ENCODE measurements around the gene TRMT13. TPM values are rescaled to one million over a fixed set of nuclear protein-coding genes. Genes with fewer than 3 reads are reported as not detected.

The TRMT13 gene
- total RNA-seq, 1 experiment from 2014 or later: 12.7 TPM

DNA sequence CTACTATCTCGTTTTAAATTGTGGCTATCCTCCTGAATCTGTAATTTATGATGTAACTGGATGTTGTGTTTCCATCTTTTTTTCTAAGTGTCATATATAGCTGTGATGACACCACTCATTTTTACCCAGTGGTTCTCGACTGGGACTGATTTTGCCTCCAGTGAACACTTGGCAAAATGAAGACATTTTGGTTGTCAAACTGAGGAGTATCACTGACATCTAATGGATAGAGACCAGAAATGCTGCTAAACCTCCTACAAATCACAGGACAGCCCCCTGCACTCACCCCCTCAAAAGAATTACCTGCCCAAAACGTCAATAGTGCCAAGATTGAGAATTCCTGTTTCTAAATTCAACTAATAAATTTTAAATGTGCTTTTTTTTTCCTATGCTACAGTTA lies 1.9 kb downstream of the TRMT13 start:
- H3K27me3 Mint-ChIP-seq (ENCODE audit: low read depth): no peaks in the 10 kb centered on the region
- no peak for DNase-seq (ENCODE audit: low spot score)
- peaks cover 5% of the 10 kb centered on the region; the same call in 1 of the 2 replicates for H3K36me3 Mint-ChIP-seq
- TF ChIP-seq TEAD1 (CRISPR knock-in tag; IDR thresholded peaks at IDR 0.05): no peak
- TF ChIP-seq ZBTB21 (CRISPR knock-in tag; IDR thresholded peaks at IDR 0.05; ENCODE audit: borderline replicate concordance): no peak
- TF ChIP-seq, protein P1, sequence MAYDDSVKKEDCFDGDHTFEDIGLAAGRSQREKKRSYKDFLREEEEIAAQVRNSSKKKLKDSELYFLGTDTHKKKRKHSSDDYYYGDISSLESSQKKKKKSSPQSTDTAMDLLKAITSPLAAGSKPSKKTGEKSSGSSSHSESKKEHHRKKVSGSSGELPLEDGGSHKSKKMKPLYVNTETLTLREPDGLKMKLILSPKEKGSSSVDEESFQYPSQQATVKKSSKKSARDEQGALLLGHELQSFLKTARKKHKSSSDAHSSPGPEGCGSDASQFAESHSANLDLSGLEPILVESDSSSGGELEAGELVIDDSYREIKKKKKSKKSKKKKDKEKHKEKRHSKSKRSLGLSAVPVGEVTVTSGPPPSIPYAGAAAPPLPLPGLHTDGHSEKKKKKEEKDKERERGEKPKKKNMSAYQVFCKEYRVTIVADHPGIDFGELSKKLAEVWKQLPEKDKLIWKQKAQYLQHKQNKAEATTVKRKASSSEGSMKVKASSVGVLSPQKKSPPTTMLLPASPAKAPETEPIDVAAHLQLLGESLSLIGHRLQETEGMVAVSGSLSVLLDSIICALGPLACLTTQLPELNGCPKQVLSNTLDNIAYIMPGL (CRISPR knock-in tag; IDR thresholded peaks at IDR 0.05): no peak
- TF ChIP-seq, protein P2, sequence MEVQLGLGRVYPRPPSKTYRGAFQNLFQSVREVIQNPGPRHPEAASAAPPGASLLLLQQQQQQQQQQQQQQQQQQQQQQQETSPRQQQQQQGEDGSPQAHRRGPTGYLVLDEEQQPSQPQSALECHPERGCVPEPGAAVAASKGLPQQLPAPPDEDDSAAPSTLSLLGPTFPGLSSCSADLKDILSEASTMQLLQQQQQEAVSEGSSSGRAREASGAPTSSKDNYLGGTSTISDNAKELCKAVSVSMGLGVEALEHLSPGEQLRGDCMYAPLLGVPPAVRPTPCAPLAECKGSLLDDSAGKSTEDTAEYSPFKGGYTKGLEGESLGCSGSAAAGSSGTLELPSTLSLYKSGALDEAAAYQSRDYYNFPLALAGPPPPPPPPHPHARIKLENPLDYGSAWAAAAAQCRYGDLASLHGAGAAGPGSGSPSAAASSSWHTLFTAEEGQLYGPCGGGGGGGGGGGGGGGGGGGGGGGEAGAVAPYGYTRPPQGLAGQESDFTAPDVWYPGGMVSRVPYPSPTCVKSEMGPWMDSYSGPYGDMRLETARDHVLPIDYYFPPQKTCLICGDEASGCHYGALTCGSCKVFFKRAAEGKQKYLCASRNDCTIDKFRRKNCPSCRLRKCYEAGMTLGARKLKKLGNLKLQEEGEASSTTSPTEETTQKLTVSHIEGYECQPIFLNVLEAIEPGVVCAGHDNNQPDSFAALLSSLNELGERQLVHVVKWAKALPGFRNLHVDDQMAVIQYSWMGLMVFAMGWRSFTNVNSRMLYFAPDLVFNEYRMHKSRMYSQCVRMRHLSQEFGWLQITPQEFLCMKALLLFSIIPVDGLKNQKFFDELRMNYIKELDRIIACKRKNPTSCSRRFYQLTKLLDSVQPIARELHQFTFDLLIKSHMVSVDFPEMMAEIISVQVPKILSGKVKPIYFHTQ (CRISPR knock-in tag; IDR thresholded peaks at IDR 0.05): no peak
- TF ChIP-seq SMAD3 (CRISPR knock-in tag; IDR thresholded peaks at IDR 0.05; ENCODE audit: borderline replicate concordance): no peak
- no peak for TF ChIP-seq MYBL2 (CRISPR knock-in tag; IDR thresholded peaks at IDR 0.05)
- TF ChIP-seq SMAD4 (CRISPR knock-in tag; IDR thresholded peaks at IDR 0.05): no peak
- TF ChIP-seq, protein P3, sequence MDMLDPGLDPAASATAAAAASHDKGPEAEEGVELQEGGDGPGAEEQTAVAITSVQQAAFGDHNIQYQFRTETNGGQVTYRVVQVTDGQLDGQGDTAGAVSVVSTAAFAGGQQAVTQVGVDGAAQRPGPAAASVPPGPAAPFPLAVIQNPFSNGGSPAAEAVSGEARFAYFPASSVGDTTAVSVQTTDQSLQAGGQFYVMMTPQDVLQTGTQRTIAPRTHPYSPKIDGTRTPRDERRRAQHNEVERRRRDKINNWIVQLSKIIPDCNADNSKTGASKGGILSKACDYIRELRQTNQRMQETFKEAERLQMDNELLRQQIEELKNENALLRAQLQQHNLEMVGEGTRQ (CRISPR knock-in tag; IDR thresholded peaks at IDR 0.05): no peak
- no peak for TF ChIP-seq FOXP1 (CRISPR knock-in tag; IDR thresholded peaks at IDR 0.05; ENCODE audit: borderline replicate concordance)
- no peak for TF ChIP-seq TEAD4 (CRISPR knock-in tag; IDR thresholded peaks at IDR 0.05)
- TF ChIP-seq CBFB (CRISPR knock-in tag; IDR thresholded peaks at IDR 0.05; ENCODE audit: low read depth): no peak
- TF ChIP-seq, protein P4, sequence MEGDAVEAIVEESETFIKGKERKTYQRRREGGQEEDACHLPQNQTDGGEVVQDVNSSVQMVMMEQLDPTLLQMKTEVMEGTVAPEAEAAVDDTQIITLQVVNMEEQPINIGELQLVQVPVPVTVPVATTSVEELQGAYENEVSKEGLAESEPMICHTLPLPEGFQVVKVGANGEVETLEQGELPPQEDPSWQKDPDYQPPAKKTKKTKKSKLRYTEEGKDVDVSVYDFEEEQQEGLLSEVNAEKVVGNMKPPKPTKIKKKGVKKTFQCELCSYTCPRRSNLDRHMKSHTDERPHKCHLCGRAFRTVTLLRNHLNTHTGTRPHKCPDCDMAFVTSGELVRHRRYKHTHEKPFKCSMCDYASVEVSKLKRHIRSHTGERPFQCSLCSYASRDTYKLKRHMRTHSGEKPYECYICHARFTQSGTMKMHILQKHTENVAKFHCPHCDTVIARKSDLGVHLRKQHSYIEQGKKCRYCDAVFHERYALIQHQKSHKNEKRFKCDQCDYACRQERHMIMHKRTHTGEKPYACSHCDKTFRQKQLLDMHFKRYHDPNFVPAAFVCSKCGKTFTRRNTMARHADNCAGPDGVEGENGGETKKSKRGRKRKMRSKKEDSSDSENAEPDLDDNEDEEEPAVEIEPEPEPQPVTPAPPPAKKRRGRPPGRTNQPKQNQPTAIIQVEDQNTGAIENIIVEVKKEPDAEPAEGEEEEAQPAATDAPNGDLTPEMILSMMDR (IDR thresholded peaks at IDR 0.05): no peak
- TF ChIP-seq TCF7 (CRISPR knock-in tag; IDR thresholded peaks at IDR 0.05; ENCODE audit: low read depth): no peak
- no peak for TF ChIP-seq NFYB (CRISPR knock-in tag; conservative IDR thresholded peaks at IDR 0.05; ENCODE audit: low read depth)
- TF ChIP-seq ZNF121 (CRISPR knock-in tag; IDR thresholded peaks at IDR 0.05): no peak
- TF ChIP-seq, protein P5, sequence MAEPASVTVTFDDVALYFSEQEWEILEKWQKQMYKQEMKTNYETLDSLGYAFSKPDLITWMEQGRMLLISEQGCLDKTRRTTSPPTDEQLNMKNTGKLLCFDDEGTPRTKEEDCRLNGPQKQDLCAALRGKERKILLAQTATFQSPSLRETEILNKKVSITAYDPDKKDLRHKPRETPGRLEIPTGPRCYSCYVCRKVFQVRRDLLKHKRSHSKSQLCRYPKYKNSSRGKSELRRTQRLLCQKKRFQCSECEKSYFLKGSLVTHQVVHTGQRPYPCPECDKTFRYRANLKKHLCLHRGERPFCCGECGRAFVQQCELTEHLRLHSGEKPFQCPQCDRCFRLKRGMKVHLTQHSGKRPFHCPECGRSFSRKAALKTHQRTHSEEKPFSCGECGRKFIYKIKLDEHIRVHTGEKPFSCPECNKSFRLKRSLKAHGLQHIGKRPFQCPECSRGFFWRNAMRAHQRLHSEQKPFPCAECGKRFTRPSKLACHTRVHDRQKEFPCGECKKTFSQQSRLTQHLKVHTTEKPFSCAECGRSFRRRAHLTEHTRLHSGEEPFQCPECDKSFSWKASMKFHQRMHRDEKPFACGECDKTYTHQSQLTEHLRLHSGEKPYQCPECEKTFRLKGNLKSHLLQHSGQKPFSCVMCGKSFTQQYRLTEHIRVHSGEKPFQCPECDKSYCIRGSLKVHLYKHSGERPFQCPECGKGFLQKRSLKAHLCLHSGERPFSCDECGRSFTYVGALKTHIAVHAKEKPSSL (CRISPR knock-in tag; conservative IDR thresholded peaks at IDR 0.05): no peak
- ChIA-PET POLR2A (no interaction called here), CTCF (no interaction called here)
- ATAC-seq: no peak
- no peaks in the 10 kb centered on the region for H3K9me3 Mint-ChIP-seq
- H3K4me1 Mint-ChIP-seq: peaks cover 7% of the 10 kb centered on the region
- H3K4me3 Mint-ChIP-seq: peak overlapping the region; percentile 53
- no peak overlapping the region for H3K27ac Mint-ChIP-seq

DNA sequence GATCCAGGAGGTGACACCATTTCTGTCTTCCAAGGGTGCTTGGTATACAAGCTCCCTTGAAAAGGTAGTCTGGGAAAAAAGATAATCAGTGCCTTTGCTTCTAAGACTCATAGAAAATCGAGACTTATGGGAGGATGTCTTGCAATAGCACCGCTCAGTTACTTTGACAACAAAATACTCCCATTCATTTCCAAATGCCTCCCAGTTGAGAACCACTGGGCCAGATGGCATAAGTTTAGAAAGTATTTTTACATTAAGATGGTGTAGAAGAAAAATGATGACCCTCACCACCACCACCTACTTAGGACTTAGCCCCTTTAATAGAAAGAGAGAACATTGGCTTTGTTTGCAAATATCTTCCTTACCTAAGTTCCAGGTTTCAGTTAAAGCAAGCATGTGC lies 4.6 kb downstream of the TRMT13 start:
- Mint-ChIP-seq H3K27ac (no peak overlapping the region), H3K4me1 (no peaks in the 10 kb centered on the region), H3K36me3 (peaks cover 14% of the 10 kb centered on the region; the same call in 1 of the 2 replicates), H3K27me3 (ENCODE audit: low read depth) (no peaks in the 10 kb centered on the region), H3K9me3 (no peaks in the 10 kb centered on the region), H3K4me3 (no peak overlapping the region)
- DNase-seq (ENCODE audit: low spot score): no peak
- ChIA-PET POLR2A (no interaction called here), CTCF (no interaction called here)
- ATAC-seq: no peak
- no peak for TF ChIP-seq EMX1 (CRISPR knock-in tag; IDR thresholded peaks at IDR 0.05)
- TF ChIP-seq, protein P6, sequence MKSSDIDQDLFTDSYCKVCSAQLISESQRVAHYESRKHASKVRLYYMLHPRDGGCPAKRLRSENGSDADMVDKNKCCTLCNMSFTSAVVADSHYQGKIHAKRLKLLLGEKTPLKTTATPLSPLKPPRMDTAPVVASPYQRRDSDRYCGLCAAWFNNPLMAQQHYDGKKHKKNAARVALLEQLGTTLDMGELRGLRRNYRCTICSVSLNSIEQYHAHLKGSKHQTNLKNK (CRISPR knock-in tag; IDR thresholded peaks at IDR 0.05): no peak
- TF ChIP-seq, protein P7, sequence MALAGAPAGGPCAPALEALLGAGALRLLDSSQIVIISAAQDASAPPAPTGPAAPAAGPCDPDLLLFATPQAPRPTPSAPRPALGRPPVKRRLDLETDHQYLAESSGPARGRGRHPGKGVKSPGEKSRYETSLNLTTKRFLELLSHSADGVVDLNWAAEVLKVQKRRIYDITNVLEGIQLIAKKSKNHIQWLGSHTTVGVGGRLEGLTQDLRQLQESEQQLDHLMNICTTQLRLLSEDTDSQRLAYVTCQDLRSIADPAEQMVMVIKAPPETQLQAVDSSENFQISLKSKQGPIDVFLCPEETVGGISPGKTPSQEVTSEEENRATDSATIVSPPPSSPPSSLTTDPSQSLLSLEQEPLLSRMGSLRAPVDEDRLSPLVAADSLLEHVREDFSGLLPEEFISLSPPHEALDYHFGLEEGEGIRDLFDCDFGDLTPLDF (CRISPR knock-in tag; IDR thresholded peaks at IDR 0.05): no peak
- no peak for TF ChIP-seq OVOL2 (CRISPR knock-in tag; IDR thresholded peaks at IDR 0.05; ENCODE audit: borderline replicate concordance)
- TF ChIP-seq, protein P8, sequence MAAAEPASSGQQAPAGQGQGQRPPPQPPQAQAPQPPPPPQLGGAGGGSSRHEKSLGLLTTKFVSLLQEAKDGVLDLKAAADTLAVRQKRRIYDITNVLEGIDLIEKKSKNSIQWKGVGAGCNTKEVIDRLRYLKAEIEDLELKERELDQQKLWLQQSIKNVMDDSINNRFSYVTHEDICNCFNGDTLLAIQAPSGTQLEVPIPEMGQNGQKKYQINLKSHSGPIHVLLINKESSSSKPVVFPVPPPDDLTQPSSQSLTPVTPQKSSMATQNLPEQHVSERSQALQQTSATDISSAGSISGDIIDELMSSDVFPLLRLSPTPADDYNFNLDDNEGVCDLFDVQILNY (CRISPR knock-in tag; IDR thresholded peaks at IDR 0.05): no peak
- TF ChIP-seq FOXK1 (CRISPR knock-in tag; IDR thresholded peaks at IDR 0.05): no peak

Data from WTC11 (cell line).